ENCODE measurements around the gene PCYOX1L. TPM values are rescaled to one million over a fixed set of nuclear protein-coding genes. Genes with fewer than 3 reads are reported as not detected.
A peak's percentile ranks its signal among the peaks of the same experiment; 100 is the strongest.

Gene PCYOX1L
- total RNA-seq, 1 donor from 2014 or later = 2.0 TPM

GRCh38 chr5:149363358-149363757, 5.5 kb downstream of the PCYOX1L start:
- ATAC-seq (ENCODE audit: poor library complexity) (no peak), DNase-seq (no peak)
- intact Hi-C loops (cut with DNase I) = loop anchor here (5.0 kb wide), 1 partner anchor 214 kb away; no protein-coding TSS in a partner anchor

GRCh38 chr5:149363936-149364335, 6.1 kb downstream of the PCYOX1L start:
- DNase-seq (no peak), ATAC-seq (ENCODE audit: poor library complexity) (no peak)
- intact Hi-C loops (cut with DNase I) = loop anchor here (5.0 kb wide), 1 partner anchor 213 kb away; no protein-coding TSS in a partner anchor

GRCh38 chr5:149364719-149365118, 6.9 kb downstream of the PCYOX1L start:
- ATAC-seq (ENCODE audit: poor library complexity) (no peak), DNase-seq (no peak)
- intact Hi-C loops (cut with DNase I) = loop anchor here (5.0 kb wide), 1 partner anchor 213 kb away; no protein-coding TSS in a partner anchor

- no peak for ATAC-seq (ENCODE audit: poor library complexity)
- intact Hi-C loops (cut with DNase I) = no loop called here
- no peak for DNase-seq
Measured at GRCh38 chr5:149365418-149365817, 7.6 kb downstream of the PCYOX1L start.

DNA sequence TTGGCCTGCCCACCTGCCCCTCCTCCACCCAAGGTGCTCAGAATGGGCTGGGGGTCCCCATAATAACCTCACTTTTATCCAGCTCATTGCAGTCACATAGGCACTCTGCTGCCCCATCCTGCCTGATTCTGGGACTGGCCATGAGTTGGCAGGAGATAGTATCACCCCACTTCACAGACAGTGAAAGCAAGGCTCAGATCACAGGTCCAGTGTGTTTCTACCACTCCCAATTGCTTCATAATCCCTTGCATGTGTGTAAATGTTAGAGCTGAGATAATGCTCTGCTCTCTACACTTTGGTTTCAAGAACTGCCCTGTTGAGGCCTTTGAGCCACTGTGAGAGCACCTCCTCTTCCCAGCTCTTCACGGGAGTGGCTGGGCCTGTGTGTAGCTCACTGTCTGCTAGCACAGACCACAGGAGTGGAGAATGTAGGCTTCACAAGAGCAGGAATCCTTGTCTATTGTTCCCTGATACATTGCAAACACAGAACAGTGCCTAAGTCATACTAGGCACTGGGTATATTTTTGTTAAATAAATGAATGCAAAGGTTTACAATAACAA, 8.4 kb downstream of the PCYOX1L start:
- DNase-seq = no peak
- intact Hi-C loops (cut with DNase I) = no loop called here
- ATAC-seq (ENCODE audit: poor library complexity) = no peak

GRCh38 chr5:149367249-149367971, 9.6 kb downstream of the PCYOX1L start:
- ATAC-seq (ENCODE audit: poor library complexity) (peak; percentile 50), DNase-seq (no peak)
- intact Hi-C loops (cut with DNase I) = no loop called here

- DNase-seq (no peak), ATAC-seq (ENCODE audit: poor library complexity) (no peak)
- intact Hi-C loops (cut with DNase I) = no loop called here
Measured at GRCh38 chr5:149367972-149368645, 10.3 kb downstream of the PCYOX1L start.

DNA sequence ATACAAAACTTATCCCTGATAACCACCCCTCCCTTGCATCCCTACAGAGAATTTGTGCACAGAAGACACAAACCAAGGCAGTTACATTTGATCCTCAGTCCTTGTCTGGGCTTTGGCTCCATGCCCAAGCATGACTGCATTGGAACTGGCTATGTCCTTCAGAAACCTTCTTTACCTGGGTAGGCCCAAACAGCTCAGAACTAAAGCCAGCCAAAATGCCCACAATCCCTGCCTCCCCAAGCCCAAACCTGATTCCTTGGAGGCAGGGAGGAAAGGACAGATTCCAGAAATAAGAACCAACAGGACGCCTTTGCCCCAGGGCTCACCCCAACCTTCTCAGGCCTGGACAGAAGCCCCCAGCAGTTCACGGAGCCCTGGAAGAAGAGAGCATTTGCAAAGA, 13.0 kb downstream of the PCYOX1L start:
- ATAC-seq (ENCODE audit: poor library complexity) (peak; percentile 36), DNase-seq (no peak)
- intact Hi-C loops (cut with DNase I) = loop anchor here (2.0 to 5.0 kb wide), 2 partner anchors 54 to 106 kb away; no protein-coding TSS in a partner anchor

GRCh38 chr5:149371296-149371962, 13.6 kb downstream of the PCYOX1L start:
- ATAC-seq (ENCODE audit: poor library complexity) (peak; percentile 82), DNase-seq (peak; percentile 68)
- intact Hi-C loops (cut with DNase I) = loop anchor here (2.0 to 5.0 kb wide), 2 partner anchors 54 to 107 kb away; no protein-coding TSS in a partner anchor

- intact Hi-C loops (cut with DNase I) = loop anchor here (5.0 kb wide), 1 partner anchor 55 kb away; no protein-coding TSS in a partner anchor
- ATAC-seq (ENCODE audit: poor library complexity) = no peak
Measured at GRCh38 chr5:149372076-149372795, 14.4 kb downstream of the PCYOX1L start.

GRCh38 chr5:149372932-149373331, 15.1 kb downstream of the PCYOX1L start:
- intact Hi-C loops (cut with DNase I) = loop anchor here (5.0 kb wide), 1 partner anchor 56 kb away; no protein-coding TSS in a partner anchor
- ATAC-seq (ENCODE audit: poor library complexity) (no peak), DNase-seq (no peak)

More at GRCh38 chr5:149372076-149372795, 14.4 kb downstream of the PCYOX1L start:
- no peak for DNase-seq

DNA sequence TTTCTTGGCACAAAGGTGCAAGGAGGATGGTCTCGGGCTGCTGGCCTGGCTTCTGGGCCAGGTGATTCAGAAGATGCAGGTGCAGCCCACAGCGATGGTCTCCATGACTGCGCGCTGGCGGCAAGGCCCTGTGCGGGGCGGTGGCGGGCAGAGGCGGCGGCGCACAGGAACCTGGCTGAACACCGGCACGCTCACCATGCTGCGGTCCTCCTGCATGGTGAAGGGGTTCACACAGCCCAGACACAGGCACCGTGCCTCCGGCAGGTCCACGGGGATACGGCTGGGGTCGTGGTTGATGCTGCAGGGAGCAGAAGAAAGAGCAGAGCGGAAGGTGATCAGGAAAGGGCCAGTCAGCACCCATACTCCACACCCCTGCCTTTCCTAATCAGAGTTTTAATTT, 16.5 kb downstream of the PCYOX1L start:
- DNase-seq (no peak), ATAC-seq (ENCODE audit: poor library complexity) (no peak)
- intact Hi-C loops (cut with DNase I) = loop anchor here (5.0 kb wide), 1 partner anchor 57 kb away; no protein-coding TSS in a partner anchor

- no peak for DNase-seq
- intact Hi-C loops (cut with DNase I) = loop anchor here (5.0 kb wide), 1 partner anchor 58 kb away; no protein-coding TSS in a partner anchor
- ATAC-seq (ENCODE audit: poor library complexity) = no peak
Measured at GRCh38 chr5:149374801-149375200, 17.0 kb downstream of the PCYOX1L start.

DNA sequence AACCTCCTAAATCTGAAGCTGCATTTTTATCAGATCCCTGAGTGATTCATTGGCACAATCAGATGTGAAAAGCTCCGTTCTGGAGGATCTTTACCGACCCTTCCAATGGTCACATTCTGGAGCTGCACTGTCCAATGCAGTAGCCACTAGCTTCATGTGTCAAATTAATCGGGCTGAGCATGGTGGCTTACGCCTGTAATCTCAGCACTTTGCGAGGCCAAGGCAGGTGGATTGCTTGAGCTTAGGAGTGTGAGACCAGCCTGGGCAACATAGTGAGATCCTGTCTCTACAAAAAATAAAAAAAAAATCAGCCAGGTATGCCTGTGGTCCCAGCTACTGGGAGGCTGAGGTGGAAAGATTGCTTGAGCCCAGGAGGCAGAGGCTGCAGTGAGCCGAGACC, 17.6 kb downstream of the PCYOX1L start:
- DNase-seq (no peak), ATAC-seq (ENCODE audit: poor library complexity) (no peak)
- intact Hi-C loops (cut with DNase I) = no loop called here

GRCh38 chr5:149376104-149376503, 18.3 kb downstream of the PCYOX1L start:
- no peak for ATAC-seq (ENCODE audit: poor library complexity)
- no peak for DNase-seq
- intact Hi-C loops (cut with DNase I) = no loop called here

GRCh38 chr5:149376711-149377447, 19.0 kb downstream of the PCYOX1L start:
- DNase-seq = no peak
- ATAC-seq (ENCODE audit: poor library complexity) = no peak
- intact Hi-C loops (cut with DNase I) = no loop called here

- ATAC-seq (ENCODE audit: poor library complexity) (no peak), DNase-seq (no peak)
- intact Hi-C loops (cut with DNase I) = no loop called here
Measured at GRCh38 chr5:149378241-149378820, 20.5 kb downstream of the PCYOX1L start.
